ENCODE measurements around the gene CD33. TPM values are rescaled to one million over a fixed set of nuclear protein-coding genes. Genes with fewer than 3 reads are reported as not detected.

Gene CD33
- total RNA-seq, 1 donor from 2014 or later: 20.7 TPM

GRCh38 chr19:51185868-51186215 is 39.0 kb upstream of the CD33 start:
- H3K4me1 ChIP-seq: no peaks in the 10 kb centered on the region
- no peak overlapping the region for H3K27ac ChIP-seq
- no peaks in the 10 kb centered on the region for H3K9me3 ChIP-seq
- DNase-seq (no peak), ATAC-seq (no peak)
- H3K4me3 ChIP-seq: no peak overlapping the region
- H3K27me3 ChIP-seq: peaks cover 15% of the 10 kb centered on the region
- intact Hi-C loops (cut with DNase I): no loop called here
- TF ChIP-seq CTCF (IDR thresholded peaks at IDR 0.05): no peak
- no peaks in the 10 kb centered on the region for H3K36me3 ChIP-seq

- Histone ChIP-seq H3K36me3 (no peaks in the 10 kb centered on the region), H3K4me1 (no peaks in the 10 kb centered on the region), H3K27me3 (peaks cover 15% of the 10 kb centered on the region), H3K4me3 (no peak overlapping the region), H3K9me3 (no peaks in the 10 kb centered on the region), H3K27ac (no peak overlapping the region)
- no peak for TF ChIP-seq CTCF (IDR thresholded peaks at IDR 0.05)
- intact Hi-C loops (cut with DNase I): no loop called here
- ATAC-seq (no peak), DNase-seq (no peak)
Measured at GRCh38 chr19:51186323-51186722, 38.6 kb upstream of the CD33 start.

- no peak for DNase-seq
- peaks cover 15% of the 10 kb centered on the region for H3K27me3 ChIP-seq
- H3K27ac ChIP-seq: no peak overlapping the region
- intact Hi-C loops (cut with DNase I): no loop called here
- no peaks in the 10 kb centered on the region for H3K36me3 ChIP-seq
- no peak overlapping the region for H3K4me3 ChIP-seq
- no peaks in the 10 kb centered on the region for H3K4me1 ChIP-seq
- no peaks in the 10 kb centered on the region for H3K9me3 ChIP-seq
- no peak for ATAC-seq
- no peak for TF ChIP-seq CTCF (IDR thresholded peaks at IDR 0.05)
Measured at GRCh38 chr19:51187395-51188226, 37.3 kb upstream of the CD33 start.

GRCh38 chr19:51188227-51188559 is 36.7 kb upstream of the CD33 start:
- no peak overlapping the region for H3K27ac ChIP-seq
- DNase-seq: no peak
- no peak for TF ChIP-seq CTCF (IDR thresholded peaks at IDR 0.05)
- intact Hi-C loops (cut with DNase I): no loop called here
- no peak for ATAC-seq
- H3K36me3 ChIP-seq: no peaks in the 10 kb centered on the region
- no peak overlapping the region for H3K4me3 ChIP-seq
- no peaks in the 10 kb centered on the region for H3K9me3 ChIP-seq
- no peaks in the 10 kb centered on the region for H3K4me1 ChIP-seq
- peaks cover 15% of the 10 kb centered on the region for H3K27me3 ChIP-seq

GRCh38 chr19:51192689-51193088 is 32.2 kb upstream of the CD33 start:
- ATAC-seq (no peak), DNase-seq (no peak)
- Histone ChIP-seq H3K36me3 (no peaks in the 10 kb centered on the region), H3K27me3 (peaks cover 4% of the 10 kb centered on the region), H3K27ac (no peak overlapping the region), H3K9me3 (no peaks in the 10 kb centered on the region), H3K4me1 (no peaks in the 10 kb centered on the region), H3K4me3 (no peak overlapping the region)
- TF ChIP-seq CTCF (IDR thresholded peaks at IDR 0.05): no peak
- intact Hi-C loops (cut with DNase I): no loop called here
